Smooth muscle cell (in vitro differentiated cells): Measurements from ENCODE around the gene ARHGAP44. TPM values are rescaled to one million over a fixed set of nuclear protein-coding genes. Genes with fewer than 3 reads are reported as not detected.
"Not testable (repeated sequence)": the region's sequence is repeated elsewhere in the genome, so short reads cannot be mapped to it uniquely, and the experiment has no call there.

Experiments
- DNase-seq: peaks from one replicate; lab custom pipeline; 2025; ENCODE audit not compliant: unreplicated experiment; lab: John Stamatoyannopoulos, UW
- H2AFZ ChIP-seq: fragments of 200-600 bp; sonication (generic); 2 replicates; pipeline ENCODE4 v1.6.0; 2016; ENCODE audit warnings: antibody characterized with exemption, low read depth, mild to moderate bottlenecking
- H3F3A ChIP-seq: fragments of 200-600 bp; sonication (generic); 2 replicates; pipeline ENCODE4 v1.6.0; 2017; ENCODE audit warnings: antibody characterized with exemption, low read depth
- H3K27ac ChIP-seq: fragments of 200-600 bp; sonication (generic); 2 replicates; pipeline ENCODE4 v1.5.1; 2016; ENCODE audit warnings: low read depth, mild to moderate bottlenecking
- H3K27me3 ChIP-seq: fragments of 200-600 bp; sonication (generic); 2 replicates; pipeline ENCODE4 v1.6.1; 2016; ENCODE audit warnings: low read depth, mild to moderate bottlenecking
- H3K36me3 ChIP-seq: fragments of 200-600 bp; sonication (generic); 2 replicates; pipeline ENCODE4 v1.5.1; 2016; ENCODE audit warnings: low read depth
- H3K4me1 ChIP-seq: fragments of 200-600 bp; sonication (generic); 2 replicates; pipeline ENCODE4 v1.5.1; 2016; ENCODE audit warnings: low read depth
- H3K4me2 ChIP-seq: fragments of 200-600 bp; sonication (generic); 2 replicates; pipeline ENCODE4 v1.6.0; 2016; ENCODE audit warnings: mild to moderate bottlenecking
- H3K4me3 ChIP-seq: fragments of 200-600 bp; sonication (generic); 2 replicates; pipeline ENCODE4 v1.5.1; 2016; ENCODE audit warnings: mild to moderate bottlenecking
- H3K79me2 ChIP-seq: fragments of 200-600 bp; sonication (generic); 2 replicates; pipeline ENCODE4 v1.6.0; 2016; ENCODE audit warnings: low read depth, mild to moderate bottlenecking
- H3K9ac ChIP-seq: fragments of 200-600 bp; sonication (generic); 2 replicates; pipeline ENCODE4 v1.6.0; 2016; ENCODE audit warnings: low read depth
- H3K9me3 ChIP-seq: fragments of 200-600 bp; sonication (generic); replicated peaks from 2 replicates; pipeline ENCODE4 v1.5.1; 2016; ENCODE audit warnings: low read depth
- H4K20me1 ChIP-seq: fragments of 200-600 bp; sonication (generic); 2 replicates; pipeline ENCODE4 v1.6.0; 2016; ENCODE audit warnings: low read depth
- CTCF ChIP-seq: fragments of 200-600 bp; sonication (generic); IDR thresholded peaks from 2 replicates; pipeline ENCODE4 v1.5.1; 2017; ENCODE audit warnings: borderline replicate concordance, mild to moderate bottlenecking, antibody characterized with exemption; ENCODE audit not compliant: insufficient read depth, poor library complexity, severe bottlenecking
- WGBS: methylation state at CpG from one replicate; pipeline ENCODE4 v1.1.7; 2016; ENCODE audit warnings: low lambda C conversion rate; 5-methylcytosine and 5-hydroxymethylcytosine counted together
- polyA plus RNA-seq: library from polyadenylated mRNA; unstranded; fragments of >200 nt; fragmentation: Nextera tagmentation; extraction: Ambion mirVana; gene quantifications from 2 replicates; pipeline ENCODE4 v1.2.1, GENCODE V29; 2016
- total RNA-seq: library from RNA; depleted of rRNA; stranded (reverse); fragments of >200 nt; gene quantifications from 2 replicates; pipeline ENCODE4 v1.2.3, GENCODE V29; 2014

The ARHGAP44 gene
- total and polyA plus RNA-seq, 2 experiments from 2014 or later, result 1.3 to 2.0 TPM

GRCh38 chr17:12877953-12878669, 88.8 kb downstream of the ARHGAP44 start:
- Histone ChIP-seq H3K9me3 (no peaks in the 10 kb centered on the region), H3K79me2 (no peaks in the 10 kb centered on the region), H3K4me2 (no peak overlapping the region), H3K4me3 (no peak overlapping the region), H3K9ac (no peak overlapping the region), H2AFZ (no peak overlapping the region), H3F3A (no peaks in the 10 kb centered on the region), H3K36me3 (no peaks in the 10 kb centered on the region), H3K4me1 (no peaks in the 10 kb centered on the region), H3K27me3 (no peaks in the 10 kb centered on the region), H3K27ac (no peak overlapping the region), H4K20me1 (no peaks in the 10 kb centered on the region)
- no peak for TF ChIP-seq CTCF
- 79% methylated on average over 8 of the region's 8 CpGs for WGBS
- no peak for DNase-seq

- not testable (repeated sequence) for H3K4me3 ChIP-seq, H3K9me3 ChIP-seq, H3K27ac ChIP-seq, H3K4me2 ChIP-seq, H3K27me3 ChIP-seq, H4K20me1 ChIP-seq, H3K79me2 ChIP-seq, H3F3A ChIP-seq, H2AFZ ChIP-seq, H3K4me1 ChIP-seq, H3K36me3 ChIP-seq, DNase-seq, H3K9ac ChIP-seq
- 88% methylated on average over 5 of the region's 5 CpGs for WGBS
These were observed 89.8 kb downstream of the ARHGAP44 start for GRCh38 chr17:12879096-12879495.

DNA sequence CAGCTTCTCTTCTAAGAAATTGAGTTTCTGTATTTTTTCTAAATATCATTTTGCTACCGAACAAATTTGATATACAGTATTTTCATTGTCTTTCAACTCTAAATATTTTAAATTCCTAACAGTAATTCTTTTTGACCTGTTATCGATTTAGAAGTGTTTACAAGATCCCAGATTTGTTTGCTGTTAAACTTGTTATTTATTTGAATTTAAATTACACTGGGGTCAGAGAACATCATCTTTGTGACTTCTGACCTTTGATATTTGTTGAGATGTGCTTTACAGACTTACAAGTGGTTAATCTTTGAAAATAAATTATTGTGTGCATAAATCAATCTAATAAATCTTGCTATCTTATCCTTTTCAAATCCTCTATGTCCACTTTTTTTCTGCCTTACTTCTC, 94.2 kb downstream of the ARHGAP44 start:
- H3K36me3 ChIP-seq, result no peaks in the 10 kb centered on the region
- no peak for TF ChIP-seq CTCF
- 88% methylated on average over 2 of the region's 2 CpGs for WGBS

DNA sequence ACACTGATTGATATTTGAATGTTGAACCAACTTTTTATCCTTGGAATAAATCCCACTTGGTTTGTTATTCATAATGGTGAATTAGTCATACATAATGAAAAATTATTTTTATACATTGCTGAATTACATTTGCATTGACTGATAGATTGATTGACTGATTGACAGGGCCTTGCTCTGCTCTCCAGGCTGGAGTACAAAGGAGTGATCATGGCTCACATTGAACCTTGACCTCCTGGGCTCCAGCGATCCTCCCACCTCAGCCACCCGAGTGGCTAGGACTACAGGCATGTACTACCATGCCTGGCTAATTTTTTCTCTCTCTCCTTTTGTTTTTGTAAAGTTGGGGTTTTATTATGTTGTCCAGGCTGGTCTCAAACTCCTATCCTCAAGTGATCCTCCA, 97.8 kb downstream of the ARHGAP44 start:
- H3K79me2 ChIP-seq, result no peaks in the 10 kb centered on the region
- no peaks in the 10 kb centered on the region for H3K4me1 ChIP-seq
- no peak for DNase-seq
- H2AFZ ChIP-seq, result no peak overlapping the region
- no peak overlapping the region for H3K4me3 ChIP-seq
- 93% methylated on average over 2 of the region's 2 CpGs for WGBS
- no peak overlapping the region for H3K4me2 ChIP-seq
- no peaks in the 10 kb centered on the region for H3K9me3 ChIP-seq
- no peaks in the 10 kb centered on the region for H3K27me3 ChIP-seq
- no peaks in the 10 kb centered on the region for H3K36me3 ChIP-seq
- no peak overlapping the region for H3K27ac ChIP-seq
- H3K9ac ChIP-seq, result no peak overlapping the region
- no peaks in the 10 kb centered on the region for H4K20me1 ChIP-seq
- H3F3A ChIP-seq, result no peaks in the 10 kb centered on the region
- no peak for TF ChIP-seq CTCF

More for the DNA sequence above, 94.2 kb downstream of the ARHGAP44 start:
- Histone ChIP-seq H3K4me3 (no peak overlapping the region), H3K4me2 (no peak overlapping the region), H3K27me3 (no peaks in the 10 kb centered on the region), H2AFZ (no peak overlapping the region), H3F3A (no peaks in the 10 kb centered on the region), H3K27ac (no peak overlapping the region), H3K9ac (no peak overlapping the region), H4K20me1 (no peaks in the 10 kb centered on the region), H3K9me3 (no peaks in the 10 kb centered on the region), H3K79me2 (no peaks in the 10 kb centered on the region), H3K4me1 (no peaks in the 10 kb centered on the region)
- no peak for DNase-seq
